Neural progenitor cell (in vitro differentiated cells): ENCODE measurements around the gene ADGRV1. TPM values are rescaled to one million over a fixed set of nuclear protein-coding genes. Genes with fewer than 3 reads are reported as not detected.
A peak's percentile ranks its signal among the peaks of the same experiment; 100 is the strongest.

ENCODE experiments used
- DNase-seq: peaks from one replicate; pipeline ENCODE4 v3.0.0-alpha.2; 2016; ENCODE audit warnings: low spot score
- H2AFZ ChIP-seq: fragments of 200-600 bp; sonication (generic); replicated peaks from 2 replicates; pipeline ENCODE4 v1.6.1; 2016; ENCODE audit warnings: antibody characterized with exemption
- H3F3A ChIP-seq: fragments of 200-600 bp; sonication (generic); 2 replicates; pipeline ENCODE4 v1.6.1; 2016; ENCODE audit warnings: antibody characterized with exemption, low read depth
- H3K27ac ChIP-seq: fragments of 200-600 bp; sonication (generic); 2 replicates; pipeline ENCODE4 v1.5.1; 2016; ENCODE audit warnings: mild to moderate bottlenecking
- H3K27me3 ChIP-seq: fragments of 200-600 bp; sonication (generic); 2 replicates; pipeline ENCODE4 v1.6.1; 2016; ENCODE audit warnings: mild to moderate bottlenecking, moderate library complexity
- H3K36me3 ChIP-seq: fragments of 200-600 bp; sonication (generic); 2 replicates; pipeline ENCODE4 v1.5.1; 2016
- H3K4me1 ChIP-seq: fragments of 200-600 bp; sonication (generic); 2 replicates; pipeline ENCODE4 v1.6.1; 2016; ENCODE audit warnings: mixed run types
- H3K4me2 ChIP-seq: fragments of 200-600 bp; sonication (generic); 2 replicates; pipeline ENCODE4 v1.6.1; 2016
- H3K4me3 ChIP-seq: fragments of 200-600 bp; sonication (generic); 2 replicates; pipeline ENCODE4 v1.5.1; 2016
- H3K79me2 ChIP-seq: fragments of 200-600 bp; sonication (generic); 2 replicates; pipeline ENCODE4 v1.6.1; 2016; ENCODE audit warnings: low read depth
- H3K9ac ChIP-seq: fragments of 200-600 bp; sonication (generic); 2 replicates; pipeline ENCODE4 v1.6.1; 2016
- H3K9me3 ChIP-seq: fragments of 200-600 bp; sonication (generic); 2 replicates; pipeline ENCODE4 v1.5.1; 2016; ENCODE audit warnings: low read depth
- H4K20me1 ChIP-seq: fragments of 200-600 bp; sonication (generic); 2 replicates; pipeline ENCODE4 v1.6.1; 2016; ENCODE audit warnings: low read depth
- H3K27ac Mint-ChIP-seq: 3 replicates; pipeline ENCODE4 v1.8.0; 2021; ENCODE audit warnings: mixed read lengths
- H3K27me3 Mint-ChIP-seq: 2 replicates; pipeline ENCODE4 v1.8.0; 2022; ENCODE audit warnings: low read depth, mild to moderate bottlenecking, inconsistent platforms, moderate library complexity, mixed read lengths; ENCODE audit not compliant: insufficient read depth
- H3K36me3 Mint-ChIP-seq: 3 replicates; pipeline ENCODE4 v1.8.0; 2021; ENCODE audit warnings: mixed read lengths
- H3K4me1 Mint-ChIP-seq: 3 replicates; pipeline ENCODE4 v1.8.0; 2021; ENCODE audit warnings: mixed read lengths
- H3K4me3 Mint-ChIP-seq: 3 replicates; pipeline ENCODE4 v1.8.0; 2021; ENCODE audit warnings: mild to moderate bottlenecking, moderate library complexity, mixed read lengths
- H3K9me3 Mint-ChIP-seq: 3 replicates; pipeline ENCODE4 v1.8.0; 2020; ENCODE audit warnings: mixed read lengths
- CTCF ChIP-seq: fragments of 200-600 bp; sonication (generic); IDR thresholded peaks from 2 replicates; pipeline ENCODE4 v1.5.1; 2017; ENCODE audit warnings: antibody characterized with exemption, mild to moderate bottlenecking
- EZH2 ChIP-seq: fragments of 200-600 bp; sonication (generic); IDR thresholded peaks from 2 replicates; pipeline ENCODE4 v1.6.1; 2017; ENCODE audit warnings: antibody characterized with exemption, mild to moderate bottlenecking, moderate library complexity
- EZH2phosphoT487 ChIP-seq: fragments of 200-600 bp; sonication (generic); IDR thresholded peaks from 2 replicates; pipeline ENCODE4 v1.6.1; 2017; ENCODE audit warnings: antibody characterized with exemption
- total RNA-seq: library from RNA; depleted of rRNA; stranded (reverse); fragments of >200 nt; gene quantifications from 2 replicates; pipeline ENCODE4 v1.2.3, GENCODE V29; 2015; ENCODE audit warnings: low replicate concordance

Gene ADGRV1
- total RNA-seq, 1 donor from 2014 or later, result 151 TPM

GRCh38 chr5:91166059-91166807 is 607.6 kb downstream of the ADGRV1 start:
- no peak overlapping the region for H3K4me2 ChIP-seq
- peaks cover 7% of the 10 kb centered on the region for H3K36me3 Mint-ChIP-seq
- no peak overlapping the region for H3K9ac ChIP-seq
- no peak overlapping the region for H3K4me3 ChIP-seq
- no peaks in the 10 kb centered on the region for H3K27me3 Mint-ChIP-seq
- H3K27me3 ChIP-seq, result no peaks in the 10 kb centered on the region
- H3K36me3 ChIP-seq, result no peaks in the 10 kb centered on the region
- H3K9me3 ChIP-seq, result no peaks in the 10 kb centered on the region
- no peak overlapping the region for H3K4me3 Mint-ChIP-seq
- no peaks in the 10 kb centered on the region for H3K79me2 ChIP-seq
- H3K4me1 Mint-ChIP-seq, result peaks cover 12% of the 10 kb centered on the region
- no peak overlapping the region for H2AFZ ChIP-seq
- H3K27ac ChIP-seq, result no peak overlapping the region
- no peak overlapping the region for H3K27ac Mint-ChIP-seq
- no peak for DNase-seq
- no peaks in the 10 kb centered on the region for H4K20me1 ChIP-seq
- peaks cover 7% of the 10 kb centered on the region for H3K4me1 ChIP-seq
- peaks cover 6% of the 10 kb centered on the region for H3F3A ChIP-seq
- TF ChIP-seq EZH2 (no peak), CTCF (no peak), EZH2phosphoT487 (no peak)
- H3K9me3 Mint-ChIP-seq, result no peaks in the 10 kb centered on the region

- no peak for DNase-seq
- Histone ChIP-seq H3K79me2 (no peaks in the 10 kb centered on the region), H3K4me2 (no peak overlapping the region), H3K36me3 (no peaks in the 10 kb centered on the region), H3K4me3 (no peak overlapping the region), H3K27me3 (no peaks in the 10 kb centered on the region), H2AFZ (no peak overlapping the region), H3K9me3 (no peaks in the 10 kb centered on the region), H4K20me1 (no peaks in the 10 kb centered on the region), H3F3A (peaks cover 6% of the 10 kb centered on the region), H3K4me1 (peaks cover 11% of the 10 kb centered on the region), H3K27ac (no peak overlapping the region), H3K9ac (no peak overlapping the region)
- no peak overlapping the region for H3K27ac Mint-ChIP-seq
- peaks cover 3% of the 10 kb centered on the region for H3K4me1 Mint-ChIP-seq
- H3K9me3 Mint-ChIP-seq, result no peaks in the 10 kb centered on the region
- H3K36me3 Mint-ChIP-seq, result peaks cover 5% of the 10 kb centered on the region
- no peak for TF ChIP-seq EZH2phosphoT487
- no peaks in the 10 kb centered on the region for H3K27me3 Mint-ChIP-seq
- no peak overlapping the region for H3K4me3 Mint-ChIP-seq
Measured at GRCh38 chr5:91168859-91169258, 610.3 kb downstream of the ADGRV1 start.

GRCh38 chr5:91170266-91170665 is 611.7 kb downstream of the ADGRV1 start:
- no peaks in the 10 kb centered on the region for H3K9me3 Mint-ChIP-seq
- H3K9me3 ChIP-seq, result no peaks in the 10 kb centered on the region
- no peak overlapping the region for H3K4me2 ChIP-seq
- TF ChIP-seq CTCF, result no peak
- no peak for TF ChIP-seq EZH2
- no peak for TF ChIP-seq EZH2phosphoT487
- no peak for DNase-seq
- peaks cover 3% of the 10 kb centered on the region for H3K36me3 Mint-ChIP-seq
- no peak overlapping the region for H3K4me3 Mint-ChIP-seq
- no peaks in the 10 kb centered on the region for H3K27me3 Mint-ChIP-seq
- no peak overlapping the region for H3K9ac ChIP-seq
- peak overlapping the region; percentile 53 for H3K27ac ChIP-seq
- no peak overlapping the region for H3K27ac Mint-ChIP-seq
- H3K4me3 ChIP-seq, result no peak overlapping the region
- no peaks in the 10 kb centered on the region for H3K27me3 ChIP-seq
- H2AFZ ChIP-seq, result no peak overlapping the region
- no peaks in the 10 kb centered on the region for H3K36me3 ChIP-seq
- H4K20me1 ChIP-seq, result no peaks in the 10 kb centered on the region
- H3F3A ChIP-seq, result peaks cover 14% of the 10 kb centered on the region
- no peaks in the 10 kb centered on the region for H3K79me2 ChIP-seq
- peaks cover 8% of the 10 kb centered on the region for H3K4me1 Mint-ChIP-seq
- H3K4me1 ChIP-seq, result peaks cover 11% of the 10 kb centered on the region

GRCh38 chr5:91171322-91171721 is 612.7 kb downstream of the ADGRV1 start:
- Histone ChIP-seq H4K20me1 (no peaks in the 10 kb centered on the region), H3K4me1 (peaks cover 17% of the 10 kb centered on the region), H3K36me3 (no peaks in the 10 kb centered on the region), H3K9ac (no peak overlapping the region), H3F3A (peaks cover 14% of the 10 kb centered on the region), H3K4me2 (no peak overlapping the region), H3K27ac (no peak overlapping the region), H3K9me3 (no peaks in the 10 kb centered on the region), H2AFZ (peak overlapping the region; percentile 41), H3K4me3 (no peak overlapping the region), H3K79me2 (no peaks in the 10 kb centered on the region), H3K27me3 (no peaks in the 10 kb centered on the region)
- Mint-ChIP-seq H3K27ac (no peak overlapping the region), H3K4me1 (peaks cover 16% of the 10 kb centered on the region), H3K36me3 (peaks cover 3% of the 10 kb centered on the region), H3K27me3 (no peaks in the 10 kb centered on the region), H3K4me3 (no peak overlapping the region), H3K9me3 (no peaks in the 10 kb centered on the region)
- no peak for DNase-seq
- TF ChIP-seq EZH2phosphoT487 (no peak), CTCF (no peak), EZH2 (no peak)
